ENCODE measurements around the gene ZNRF3. TPM values are rescaled to one million over a fixed set of nuclear protein-coding genes. Genes with fewer than 3 reads are reported as not detected.
A peak's percentile ranks its signal among the peaks of the same experiment; 100 is the strongest.

Gene ZNRF3
- total RNA-seq, 4 donors from 2014 or later, result 10.4 to 18.0 (median 14.2) TPM

DNA sequence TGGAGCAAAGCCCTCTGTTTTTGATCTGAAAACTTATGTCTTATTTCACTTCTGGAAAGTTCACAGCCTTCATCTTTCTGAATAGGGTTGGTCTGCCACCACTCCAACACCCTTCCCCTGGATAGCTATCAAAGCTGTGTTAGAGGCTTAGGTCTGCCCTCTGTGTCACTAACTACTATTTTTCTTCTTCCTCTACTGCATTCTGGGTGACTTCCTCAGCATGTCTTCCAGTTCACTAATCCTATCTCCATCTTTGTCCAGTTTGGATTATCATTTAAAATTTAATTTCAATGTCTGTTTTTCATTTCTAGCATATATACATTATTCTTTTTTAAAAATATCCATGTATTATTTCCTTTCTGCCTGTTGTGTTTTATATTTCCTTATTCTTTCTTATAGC, 84.6 kb downstream of the ZNRF3 start:
- H3K4me1 ChIP-seq, result no peaks in the 10 kb centered on the region
- no peak overlapping the region for H3K4me3 ChIP-seq (replicated peaks in 1 of 3)
- TF ChIP-seq CTCF (IDR thresholded peaks at IDR 0.05) (no peak), POLR2A (IDR thresholded peaks at IDR 0.05) (no peak)
- no peak for DNase-seq
- intact Hi-C loops (cut with DNase I), result no loop called here
- H3K27me3 ChIP-seq, result no peaks in the 10 kb centered on the region
- H3K27ac ChIP-seq, result no peak overlapping the region
- no peaks in the 10 kb centered on the region for H3K9me3 ChIP-seq
- no peaks in the 10 kb centered on the region for H3K36me3 ChIP-seq

- no peak overlapping the region for H3K27ac ChIP-seq
- TF ChIP-seq POLR2A (IDR thresholded peaks at IDR 0.05), result no peak
- no peak for TF ChIP-seq CTCF (IDR thresholded peaks at IDR 0.05)
- no peak for DNase-seq
These were observed 86.2 kb downstream of the ZNRF3 start for GRCh38 chr22:28969401-28970168.

DNA sequence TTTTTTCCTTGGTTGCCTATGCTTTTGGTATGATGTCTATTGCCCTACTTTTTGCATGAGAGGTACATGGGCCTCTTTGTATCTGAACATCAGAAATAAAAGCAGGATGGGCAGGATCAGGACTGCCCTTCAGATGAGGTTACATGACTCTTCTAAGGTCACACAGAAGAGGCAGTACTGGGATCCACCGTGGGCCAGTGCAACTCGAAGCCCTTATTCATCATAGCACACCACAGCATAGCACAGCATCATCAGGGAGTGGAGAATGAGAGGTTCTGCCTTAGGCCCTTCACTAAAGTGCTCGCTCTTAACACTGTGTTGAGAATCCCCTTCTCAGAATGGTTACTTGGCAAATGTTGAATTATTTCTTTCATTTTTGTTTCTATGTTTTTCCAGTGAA, 90.0 kb downstream of the ZNRF3 start:
- H3K4me1 ChIP-seq, result peaks cover 12 to 14% of the 10 kb centered on the region in 2 donors
- H3K27me3 ChIP-seq, result no peaks in the 10 kb centered on the region
- no peaks in the 10 kb centered on the region for H3K9me3 ChIP-seq
- intact Hi-C loops (cut with DNase I), result no loop called here
- no peaks in the 10 kb centered on the region for H3K36me3 ChIP-seq
- no peak overlapping the region for H3K27ac ChIP-seq
- TF ChIP-seq POLR2A (IDR thresholded peaks at IDR 0.05), result no peak
- TF ChIP-seq CTCF (IDR thresholded peaks at IDR 0.05), result no peak
- WGBS, 2 donors, result 59 to 71% methylated on average over 3 of the region's 3 CpGs
- no peak overlapping the region for H3K4me3 ChIP-seq (replicated peaks in 1 of 3)
- DNase-seq, result no peak

More at GRCh38 chr22:28969401-28970168, 86.2 kb downstream of the ZNRF3 start:
- Histone ChIP-seq H3K4me1 (no peaks in the 10 kb centered on the region), H3K27me3 (no peaks in the 10 kb centered on the region), H3K9me3 (no peaks in the 10 kb centered on the region), H3K36me3 (no peaks in the 10 kb centered on the region), H3K4me3 (replicated peaks in 1 of 3) (no peak overlapping the region)
- intact Hi-C loops (cut with DNase I), result no loop called here
- WGBS, 2 donors, result 66 to 82% methylated on average over 2 of the region's 2 CpGs

DNA sequence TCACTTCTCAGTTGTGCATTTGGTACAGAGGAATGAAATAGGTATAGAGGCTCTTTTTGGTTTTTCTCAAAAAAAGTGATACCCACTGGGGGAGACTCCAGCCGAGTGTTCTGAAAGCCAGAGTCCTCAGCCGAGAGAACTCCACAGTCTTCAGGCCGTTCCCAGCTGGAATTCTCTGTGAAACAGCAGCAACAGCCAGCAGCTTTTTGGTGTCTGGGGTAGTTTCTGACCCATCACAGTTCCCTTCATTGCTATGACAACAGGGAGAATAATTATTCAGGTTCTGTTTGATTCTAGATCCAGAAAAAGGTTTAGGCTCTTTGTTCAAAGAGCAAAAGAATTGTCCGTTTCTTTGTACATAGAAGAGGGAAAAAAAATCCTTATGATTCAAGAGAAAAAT, 93.7 kb downstream of the ZNRF3 start:
- H3K36me3 ChIP-seq, result no peaks in the 10 kb centered on the region
- H3K27ac ChIP-seq, result peak overlapping the region in 1 of 3 donors; percentile 18
- DNase-seq, result no peak
- no peak overlapping the region for H3K4me3 ChIP-seq (replicated peaks in 1 of 3)
- H3K9me3 ChIP-seq, result no peaks in the 10 kb centered on the region
- TF ChIP-seq POLR2A (IDR thresholded peaks at IDR 0.05) (no peak), CTCF (IDR thresholded peaks at IDR 0.05) (no peak)
- H3K27me3 ChIP-seq, result no peaks in the 10 kb centered on the region
- peaks cover 26 to 41% of the 10 kb centered on the region in 2 donors for H3K4me1 ChIP-seq
- 79 to 87% methylated on average over 4 of the region's 4 CpGs for WGBS, 2 donors
- intact Hi-C loops (cut with DNase I), result no loop called here

DNA sequence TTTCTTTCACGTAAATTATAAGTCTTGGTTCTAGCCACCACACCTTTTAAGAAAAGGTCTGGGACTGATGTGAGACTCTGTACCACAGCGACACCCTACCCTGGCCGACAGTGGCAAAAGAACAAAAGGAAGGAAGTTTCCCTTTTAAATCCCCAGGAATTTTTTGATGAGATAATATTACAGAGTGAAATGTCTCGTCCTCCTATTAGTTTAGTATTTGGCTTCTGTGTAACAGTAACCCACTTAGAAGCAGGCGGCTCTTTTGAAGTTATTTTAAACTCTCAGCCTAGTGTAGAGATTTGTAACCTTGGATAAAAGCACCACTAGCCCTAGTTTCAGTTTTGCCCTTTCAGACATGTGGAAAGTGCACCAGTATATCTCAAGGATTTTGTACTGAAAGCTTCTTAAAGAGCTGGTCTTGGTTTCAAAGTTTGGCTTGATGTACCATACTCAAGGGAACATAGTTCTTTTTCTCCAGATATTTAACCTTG, 94.2 kb downstream of the ZNRF3 start:
- Histone ChIP-seq H3K36me3 (no peaks in the 10 kb centered on the region), H3K4me3 (replicated peaks in 1 of 3) (no peak overlapping the region), H3K4me1 (peaks cover 26 to 42% of the 10 kb centered on the region in 2 donors), H3K9me3 (no peaks in the 10 kb centered on the region), H3K27me3 (no peaks in the 10 kb centered on the region), H3K27ac (peak overlapping the region in 1 of 3 donors; percentile 18)
- 37 to 45% methylated on average over 5 of the region's 5 CpGs for WGBS, 2 donors
- DNase-seq, result no peak
- no peak for TF ChIP-seq CTCF (IDR thresholded peaks at IDR 0.05)
- no peak for TF ChIP-seq POLR2A (IDR thresholded peaks at IDR 0.05)
- intact Hi-C loops (cut with DNase I), result no loop called here
